Endodermal cell (in vitro differentiated cells): Measurements from ENCODE around the gene CTCFL. TPM values are rescaled to one million over a fixed set of nuclear protein-coding genes. Genes with fewer than 3 reads are reported as not detected.

Source experiments
- DNase-seq: peaks from one replicate; pipeline ENCODE4 v3.0.0-alpha.2; 2017
- H3K27ac ChIP-seq: 2 replicates; pipeline ENCODE4 v1.5.1; 2013; ENCODE audit warnings: mild to moderate bottlenecking, low read depth, low read length, moderate library complexity
- H3K27me3 ChIP-seq: 2 replicates; pipeline ENCODE4 v1.6.1; 2013; ENCODE audit warnings: mild to moderate bottlenecking, low read length, moderate library complexity; ENCODE audit not compliant: insufficient read depth, control insufficient read depth, poor library complexity, severe bottlenecking
- H3K36me3 ChIP-seq: 2 replicates; pipeline ENCODE4 v1.7.0; 2013; ENCODE audit warnings: mild to moderate bottlenecking, low read length, moderate library complexity; ENCODE audit not compliant: control insufficient read depth, insufficient read depth
- H3K4me1 ChIP-seq: one replicate; pipeline ENCODE4 v1.7.0; 2013; ENCODE audit warnings: low read length; ENCODE audit not compliant: control insufficient read depth, insufficient read depth
- H3K4me3 ChIP-seq: 2 replicates; pipeline ENCODE4 v1.5.1; 2013; ENCODE audit warnings: mild to moderate bottlenecking, low read length, moderate library complexity
- H3K9ac ChIP-seq: 2 replicates; pipeline ENCODE4 v1.6.1; 2013; ENCODE audit warnings: mild to moderate bottlenecking, low read length, moderate library complexity; ENCODE audit not compliant: poor library complexity, severe bottlenecking; ENCODE audit errors: extremely low read depth
- H3K9me3 ChIP-seq: 2 replicates; pipeline ENCODE4 v1.6.1; 2013; ENCODE audit warnings: mild to moderate bottlenecking, low read length, moderate library complexity; ENCODE audit not compliant: control insufficient read depth
- H3K27ac Mint-ChIP-seq: 2 replicates; pipeline ENCODE4 v1.8.0; 2020; ENCODE audit warnings: mixed read lengths
- H3K27me3 Mint-ChIP-seq: 2 replicates; pipeline ENCODE4 v1.8.0; 2021; ENCODE audit warnings: mild to moderate bottlenecking, mixed read lengths; ENCODE audit not compliant: insufficient read depth
- H3K36me3 Mint-ChIP-seq: 2 replicates; pipeline ENCODE4 v1.8.0; 2020; ENCODE audit warnings: low read depth, mixed read lengths
- H3K4me1 Mint-ChIP-seq: 2 replicates; pipeline ENCODE4 v1.8.0; 2020; ENCODE audit warnings: mixed read lengths
- H3K4me3 Mint-ChIP-seq: 2 replicates; pipeline ENCODE4 v1.8.0; 2020; ENCODE audit warnings: mild to moderate bottlenecking, moderate library complexity, mixed read lengths
- H3K9me3 Mint-ChIP-seq: 2 replicates; pipeline ENCODE4 v1.8.0; 2020; ENCODE audit warnings: mild to moderate bottlenecking, mixed read lengths
- CTCF ChIP-seq: fragments of 200-600 bp; sonication (generic); conservative IDR thresholded peaks from 2 replicates; pipeline ENCODE4 v1.5.0; 2021; ENCODE audit warnings: antibody characterized with exemption, mild to moderate bottlenecking
- WGBS, 2 experiments: methylation state at CpG; one replicate each; pipeline versions ENCODE4 v1.1.5 to v1.1.7; 2013; ENCODE audit warnings: missing lambda C conversion rate in 2 of 2, mixed read lengths in 1 of 2; ENCODE audit not compliant: insufficient coverage in 1 of 2, insufficient read length in 1 of 2; 5-methylcytosine and 5-hydroxymethylcytosine counted together
- total RNA-seq, 2 donors: library from RNA; stranded (reverse); fragmentation: NEBNext Ultra II Directional in 1 of 2; extraction: Animal tissue kit (Norgen Biotek cat#: 25700) in 1 of 2; gene quantifications; 2 replicates in 1 of 2; 3 replicates in 1 of 2; pipeline ENCODE4 v1.2.1, GENCODE V29; 2021

The CTCFL gene
- total RNA-seq, 2 donors from 2014 or later: 0.33 to 1.4 TPM

GRCh38 chr20:57532104-57532503 lies 7.2 kb upstream of the CTCFL start:
- Mint-ChIP-seq H3K27ac (no peak overlapping the region), H3K36me3 (no peaks in the 10 kb centered on the region), H3K4me3 (no peak overlapping the region), H3K9me3 (peaks cover 38% of the 10 kb centered on the region), H3K4me1 (no peaks in the 10 kb centered on the region), H3K27me3 (peaks cover 16% of the 10 kb centered on the region)
- WGBS, 2 experiments: 81% methylated on average over 2 of the region's 2 CpGs; no CpG with 5 or more reads in 1 of the 2 experiments
- Histone ChIP-seq H3K27ac (no peak overlapping the region), H3K9ac (no peak overlapping the region), H3K4me1 (no peaks in the 10 kb centered on the region), H3K4me3 (no peak overlapping the region), H3K27me3 (no peaks in the 10 kb centered on the region), H3K9me3 (peaks cover 9% of the 10 kb centered on the region), H3K36me3 (no peaks in the 10 kb centered on the region)
- DNase-seq: no peak
- TF ChIP-seq CTCF: no peak

GRCh38 chr20:57530327-57530981 lies 5.5 kb upstream of the CTCFL start:
- Mint-ChIP-seq H3K4me1 (no peaks in the 10 kb centered on the region), H3K9me3 (peaks cover 21% of the 10 kb centered on the region)
- DNase-seq: no peak

GRCh38 chr20:57529810-57530209 lies 4.9 kb upstream of the CTCFL start:
- H3K36me3 Mint-ChIP-seq: no peaks in the 10 kb centered on the region
- no peak for DNase-seq
- peaks cover 16% of the 10 kb centered on the region for H3K9me3 Mint-ChIP-seq
- 84 to 90% methylated on average over 2 to 3 of the region's 3 CpGs for WGBS, 2 experiments
- Histone ChIP-seq H3K4me3 (no peak overlapping the region), H3K27ac (no peak overlapping the region), H3K36me3 (no peaks in the 10 kb centered on the region), H3K9me3 (no peaks in the 10 kb centered on the region), H3K27me3 (no peaks in the 10 kb centered on the region), H3K9ac (no peak overlapping the region), H3K4me1 (no peaks in the 10 kb centered on the region)
- H3K4me1 Mint-ChIP-seq: no peaks in the 10 kb centered on the region
- no peak overlapping the region for H3K27ac Mint-ChIP-seq
- no peak overlapping the region for H3K4me3 Mint-ChIP-seq
- TF ChIP-seq CTCF: no peak
- peaks cover 4% of the 10 kb centered on the region for H3K27me3 Mint-ChIP-seq

More at GRCh38 chr20:57530327-57530981, 5.5 kb upstream of the CTCFL start:
- Histone ChIP-seq H3K9me3 (no peaks in the 10 kb centered on the region), H3K9ac (no peak overlapping the region), H3K4me3 (no peak overlapping the region), H3K36me3 (no peaks in the 10 kb centered on the region), H3K27ac (no peak overlapping the region), H3K27me3 (no peaks in the 10 kb centered on the region), H3K4me1 (no peaks in the 10 kb centered on the region)
- Mint-ChIP-seq H3K36me3 (no peaks in the 10 kb centered on the region), H3K27me3 (peaks cover 7% of the 10 kb centered on the region), H3K27ac (no peak overlapping the region), H3K4me3 (no peak overlapping the region)
- 75 to 89% methylated on average over 2 to 4 of the region's 4 CpGs for WGBS, 2 experiments
- TF ChIP-seq CTCF: no peak
